KOPT-K1 (cell line): ENCODE measurements around the gene PHF21A.

Experiments
- H3K27ac ChIP-seq: fragments of 200-600 bp; sonication (generic); 2 replicates; pipeline ENCODE4 v1.5.1; 2016; ENCODE audit warnings: antibody characterized with exemption, mild to moderate bottlenecking, low read depth, low read length; ENCODE audit not compliant: poor library complexity, severe bottlenecking
- H3K36me3 ChIP-seq: fragments of 200-600 bp; sonication (generic); 2 replicates; pipeline ENCODE4 v1.5.1; 2017; ENCODE audit warnings: antibody characterized with exemption, mild to moderate bottlenecking, low read length, moderate library complexity; ENCODE audit not compliant: insufficient read depth
- H3K9me3 ChIP-seq: fragments of 200-600 bp; sonication (generic); 2 replicates; pipeline ENCODE4 v1.5.1; 2017; ENCODE audit warnings: antibody characterized with exemption, low read length, mild to moderate bottlenecking; ENCODE audit not compliant: insufficient read depth, poor library complexity, severe bottlenecking

The PHF21A gene

DNA sequence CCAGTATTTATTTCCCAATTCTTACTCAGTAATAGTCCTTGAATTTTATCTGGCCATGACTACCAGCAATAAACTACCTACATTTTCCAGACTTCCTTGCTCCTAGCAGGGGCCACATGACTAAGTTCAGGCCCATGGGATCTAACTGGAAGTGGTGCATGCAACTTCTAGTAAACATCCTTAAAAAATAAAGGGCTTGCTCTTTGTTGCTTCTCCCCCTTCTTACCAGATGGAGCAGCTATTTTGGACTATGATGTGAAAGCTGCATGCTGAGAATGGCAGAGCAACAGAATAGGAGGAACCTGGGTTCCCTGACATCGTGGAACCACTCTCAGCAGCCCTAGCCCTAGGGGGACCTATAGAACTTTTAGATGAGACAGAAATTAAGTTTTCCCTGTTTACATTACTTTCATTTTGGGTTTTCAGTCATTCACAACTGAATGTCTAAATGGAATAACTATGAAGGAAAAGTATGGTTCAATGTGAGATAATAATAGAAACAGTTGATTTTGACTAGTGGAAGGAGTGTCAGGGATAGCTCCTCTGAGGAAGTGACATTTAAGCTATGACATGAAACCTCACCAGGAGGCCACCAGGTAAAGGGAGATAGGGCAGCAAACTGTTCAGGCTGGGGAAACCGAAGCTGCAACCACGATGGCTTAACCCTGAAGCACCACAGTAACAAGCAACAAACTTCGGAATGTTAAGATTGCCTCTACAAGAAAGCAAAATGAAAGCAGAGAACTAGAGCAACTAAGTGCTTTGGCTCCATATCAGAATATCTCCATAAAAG, 48.9 kb downstream of the PHF21A start:
- H3K27ac ChIP-seq, result no peak overlapping the region
- H3K9me3 ChIP-seq, result no peaks in the 10 kb centered on the region
- H3K36me3 ChIP-seq, result peaks cover 9% of the 10 kb centered on the region; the same call in 1 of the 2 replicates

DNA sequence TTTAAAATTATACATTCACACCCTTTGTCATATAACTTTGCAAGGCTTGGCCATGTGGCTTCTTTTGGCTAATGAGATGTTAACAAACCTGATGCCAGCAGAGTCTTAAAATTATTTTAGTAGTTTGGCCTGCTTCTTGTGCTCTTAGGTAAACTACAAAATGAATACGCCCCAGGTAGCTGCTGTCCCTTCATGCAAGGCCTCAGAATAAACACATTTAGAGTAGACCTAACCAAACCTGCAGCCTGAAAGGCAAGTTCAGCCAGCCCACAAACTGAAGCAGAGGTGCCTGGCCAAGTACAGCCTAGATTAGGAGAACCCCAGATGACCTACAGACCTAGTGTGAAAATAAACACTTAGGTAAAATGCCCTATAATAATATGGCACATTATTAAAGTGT, 50.2 kb downstream of the PHF21A start:
- Histone ChIP-seq H3K27ac (no peak overlapping the region), H3K36me3 (peaks cover 3% of the 10 kb centered on the region; the same call in 1 of the 2 replicates), H3K9me3 (no peaks in the 10 kb centered on the region)

DNA sequence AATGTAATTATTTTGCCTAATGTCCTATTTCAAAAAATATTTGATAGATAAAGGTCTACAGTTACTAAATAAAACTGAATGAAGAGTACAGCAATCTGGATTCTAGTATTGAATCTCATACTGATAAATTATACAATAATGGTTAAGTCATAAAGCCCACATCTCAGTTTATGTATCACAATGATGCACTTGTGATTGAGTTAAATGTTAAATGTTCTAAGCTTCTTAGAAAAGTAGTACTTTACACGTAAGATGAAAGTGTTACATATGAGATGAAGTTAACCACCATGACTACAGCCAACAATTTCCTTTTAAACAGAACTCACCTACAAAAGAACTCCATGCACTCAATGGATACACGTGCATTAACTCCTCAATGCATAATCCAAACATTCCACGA, 51.7 kb downstream of the PHF21A start:
- Histone ChIP-seq H3K36me3 (no peaks in the 10 kb centered on the region), H3K27ac (no peak overlapping the region), H3K9me3 (no peaks in the 10 kb centered on the region)

DNA sequence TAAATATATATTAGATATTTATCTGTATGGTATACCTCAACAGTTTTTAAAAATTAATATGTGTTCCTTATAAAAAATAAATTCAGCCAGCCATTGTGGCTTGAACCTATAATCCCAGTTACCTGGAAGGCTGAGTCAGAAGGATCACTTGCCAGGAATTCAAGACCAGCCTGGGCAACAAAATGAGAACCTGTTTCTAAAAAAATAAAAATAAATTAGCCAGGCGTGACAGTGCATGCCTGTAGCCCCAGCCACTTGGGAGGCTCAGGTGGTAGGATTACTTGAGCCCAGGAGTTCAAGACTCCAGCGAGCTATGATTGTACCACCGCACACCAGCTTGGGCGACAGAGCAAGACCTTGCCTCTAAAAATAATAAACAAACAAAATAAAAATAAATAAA, 54.9 kb downstream of the PHF21A start:
- Histone ChIP-seq H3K27ac (no peak overlapping the region), H3K9me3 (no peaks in the 10 kb centered on the region), H3K36me3 (no peaks in the 10 kb centered on the region)

DNA sequence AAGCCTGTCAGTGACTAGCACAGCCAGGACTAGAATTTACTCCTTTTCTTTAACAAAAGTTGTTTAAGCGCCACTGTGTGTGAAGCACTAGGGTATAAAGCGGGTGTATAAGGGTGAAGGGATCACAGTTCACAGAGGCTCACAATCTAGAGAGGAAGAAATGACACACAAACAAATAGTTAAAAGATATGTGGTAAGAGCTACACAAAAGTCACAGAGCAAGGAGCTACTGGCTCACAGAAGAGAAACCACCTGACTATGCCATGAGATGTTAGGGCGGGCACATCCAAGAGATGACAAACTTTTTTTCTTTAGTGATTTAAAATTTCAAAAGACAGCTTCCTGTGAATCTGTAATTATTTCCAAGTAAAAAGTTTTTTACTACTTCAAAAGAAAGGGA, 55.6 kb downstream of the PHF21A start:
- Histone ChIP-seq H3K36me3 (no peaks in the 10 kb centered on the region), H3K9me3 (no peaks in the 10 kb centered on the region), H3K27ac (no peak overlapping the region)

DNA sequence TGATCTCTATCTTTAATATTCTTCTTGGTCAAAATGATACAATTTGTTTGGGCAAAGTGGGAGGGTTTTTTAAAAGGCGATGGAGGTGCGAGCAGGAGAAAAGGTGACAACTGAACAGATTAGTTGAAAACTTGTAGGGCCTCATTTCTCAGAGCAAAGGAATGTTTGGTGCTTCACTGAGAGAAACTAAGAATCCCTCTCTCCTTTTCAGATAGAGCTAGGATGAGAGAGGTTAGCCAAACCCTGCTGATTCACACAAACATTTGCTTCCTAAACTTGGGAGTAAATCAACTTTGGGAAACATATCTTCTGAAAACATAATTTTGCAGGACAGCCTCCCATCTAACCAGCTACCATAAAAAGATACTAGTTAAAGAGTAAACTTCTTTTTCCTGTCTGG, 57.0 kb downstream of the PHF21A start:
- Histone ChIP-seq H3K36me3 (no peaks in the 10 kb centered on the region), H3K9me3 (no peaks in the 10 kb centered on the region), H3K27ac (no peak overlapping the region)

DNA sequence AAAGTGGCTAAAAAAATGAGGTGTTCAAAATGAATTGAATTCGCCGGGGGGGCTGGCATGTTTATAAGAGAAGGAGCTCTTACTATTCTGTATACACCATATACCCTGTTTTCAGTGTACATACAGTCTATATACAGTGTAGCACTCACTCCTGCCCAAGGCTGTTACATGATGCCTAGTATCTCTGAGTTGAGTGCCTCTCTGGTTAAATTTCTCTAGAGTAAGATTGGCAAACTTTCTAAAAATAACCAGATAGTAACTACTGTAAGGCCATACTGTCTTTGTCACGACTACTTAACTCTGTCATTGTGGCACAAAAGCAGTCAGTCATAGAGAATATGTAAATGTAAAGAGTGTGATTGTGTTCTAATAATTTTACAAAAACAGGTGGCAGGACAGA, 58.1 kb downstream of the PHF21A start:
- no peaks in the 10 kb centered on the region for H3K36me3 ChIP-seq
- H3K27ac ChIP-seq, result no peak overlapping the region
- no peaks in the 10 kb centered on the region for H3K9me3 ChIP-seq

DNA sequence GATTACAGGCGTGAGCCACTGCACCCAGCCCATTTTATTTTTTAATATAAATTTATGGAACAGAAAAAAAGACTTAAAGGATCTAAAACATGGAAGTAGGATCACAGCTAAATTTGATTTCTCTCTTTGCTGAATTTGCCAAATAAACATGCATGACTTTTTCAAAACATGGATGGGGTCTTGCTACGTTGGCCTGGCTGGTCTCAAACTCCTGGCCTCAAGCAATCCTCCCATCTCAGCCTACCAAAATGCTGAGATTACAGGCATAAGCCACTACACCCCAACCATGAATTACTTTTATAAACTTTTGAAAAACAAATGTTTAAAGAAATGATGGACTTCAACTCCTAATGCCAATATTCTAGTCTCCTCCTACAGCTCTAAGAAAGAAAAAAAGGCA, 61.2 kb downstream of the PHF21A start:
- no peaks in the 10 kb centered on the region for H3K9me3 ChIP-seq
- no peaks in the 10 kb centered on the region for H3K36me3 ChIP-seq
- H3K27ac ChIP-seq, result no peak overlapping the region

DNA sequence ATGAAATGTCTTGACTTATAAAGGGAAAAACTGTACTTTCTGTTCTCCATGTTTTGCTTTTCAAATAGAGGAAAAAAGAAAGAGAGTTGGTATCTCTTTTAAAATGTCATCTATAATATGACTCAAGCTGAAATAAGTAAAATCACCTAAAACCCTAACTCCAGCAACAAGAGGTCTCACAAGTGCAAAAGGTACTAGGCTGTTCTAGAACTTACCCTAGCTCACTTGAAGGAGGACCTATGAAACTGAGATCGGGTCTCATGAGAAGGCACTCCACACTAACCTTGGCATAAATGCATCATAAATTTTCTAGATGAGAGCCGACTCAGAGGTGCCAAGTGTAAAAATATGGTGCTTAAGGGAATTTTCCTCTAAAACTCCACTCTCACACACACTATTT, 63.8 kb downstream of the PHF21A start:
- H3K36me3 ChIP-seq, result no peaks in the 10 kb centered on the region
- H3K9me3 ChIP-seq, result no peaks in the 10 kb centered on the region
- H3K27ac ChIP-seq, result no peak overlapping the region

DNA sequence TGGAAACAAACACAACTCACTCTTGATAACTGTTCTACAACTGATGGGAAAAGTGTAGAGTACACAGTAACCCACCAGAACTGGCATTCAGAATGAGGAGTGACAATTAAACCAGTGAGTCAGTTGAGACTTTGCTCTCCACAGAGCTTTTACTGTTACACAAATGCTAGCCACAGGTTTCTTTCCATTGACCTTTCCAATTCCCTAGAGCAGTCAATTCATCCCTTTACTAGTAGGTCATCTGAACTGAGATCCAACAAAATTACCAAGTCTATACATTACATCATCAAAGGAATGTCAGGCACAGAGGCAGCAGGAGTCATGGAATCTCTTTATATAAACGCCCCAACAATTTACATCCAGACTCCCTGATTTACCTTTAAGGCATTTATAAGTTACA, 65.9 kb downstream of the PHF21A start:
- Histone ChIP-seq H3K36me3 (no peaks in the 10 kb centered on the region), H3K27ac (no peak overlapping the region), H3K9me3 (no peaks in the 10 kb centered on the region)

DNA sequence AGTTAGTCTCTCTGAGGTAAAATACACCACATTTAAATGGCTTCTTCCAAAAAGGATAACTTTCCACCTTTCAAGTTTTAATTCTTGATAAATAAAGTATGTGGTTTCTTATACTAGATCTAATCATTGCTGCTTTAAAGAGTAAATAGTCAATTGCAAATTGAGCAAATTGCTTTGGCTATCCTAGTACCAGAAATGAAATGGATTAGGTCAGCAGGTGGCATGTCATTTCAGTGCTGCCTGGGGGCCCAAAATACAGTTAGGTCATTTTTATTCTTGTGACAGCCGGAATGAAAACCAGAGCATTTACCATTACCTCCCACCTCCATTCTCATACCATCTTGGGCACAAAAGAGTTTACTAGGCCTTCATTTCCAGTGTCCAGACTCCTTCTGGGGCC, 70.2 kb downstream of the PHF21A start:
- Histone ChIP-seq H3K9me3 (no peaks in the 10 kb centered on the region), H3K36me3 (no peaks in the 10 kb centered on the region), H3K27ac (no peak overlapping the region)

DNA sequence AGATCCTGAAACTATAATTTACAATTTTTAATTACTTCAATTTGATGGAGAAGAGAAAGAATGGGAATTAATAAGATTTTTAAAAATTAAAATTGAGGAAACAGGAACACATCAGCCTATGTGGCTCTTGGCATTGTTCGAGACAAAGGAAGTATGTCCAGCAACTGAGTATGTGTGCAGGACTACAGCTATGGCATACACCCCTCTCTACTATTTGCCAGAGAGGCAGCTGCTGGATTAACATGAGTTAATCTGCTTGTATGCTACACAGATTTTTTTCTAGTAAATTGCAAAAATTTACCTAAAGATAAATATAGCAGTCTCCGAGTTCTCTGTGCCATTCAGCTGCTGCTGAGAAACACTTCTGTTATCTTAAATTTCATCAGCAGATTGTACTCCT, 70.6 kb downstream of the PHF21A start:
- H3K9me3 ChIP-seq, result no peaks in the 10 kb centered on the region
- no peaks in the 10 kb centered on the region for H3K36me3 ChIP-seq
- H3K27ac ChIP-seq, result no peak overlapping the region

DNA sequence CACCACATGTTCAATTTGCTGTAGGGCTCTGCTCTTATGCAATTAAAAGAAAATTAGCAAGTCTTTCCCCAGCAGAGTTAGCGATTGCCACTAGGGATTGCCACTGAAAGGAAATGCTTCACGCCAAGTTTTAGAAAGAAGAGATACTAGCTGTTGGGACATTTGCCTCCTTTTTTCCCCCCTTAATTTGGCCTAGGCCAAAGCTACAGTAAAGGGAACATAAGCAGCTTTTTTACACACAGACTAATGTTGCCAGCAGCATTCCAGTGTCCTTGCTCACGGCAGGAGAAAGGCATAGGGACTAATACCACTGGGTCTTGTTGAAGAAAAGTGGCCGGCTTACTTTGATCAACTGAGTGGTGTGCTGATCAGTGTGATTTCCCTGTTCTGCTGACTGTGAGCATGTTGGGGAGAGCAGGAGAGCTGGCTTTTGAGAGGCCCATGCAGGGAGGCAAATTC, 71.2 kb downstream of the PHF21A start:
- Histone ChIP-seq H3K27ac (no peak overlapping the region), H3K9me3 (no peaks in the 10 kb centered on the region), H3K36me3 (no peaks in the 10 kb centered on the region)

DNA sequence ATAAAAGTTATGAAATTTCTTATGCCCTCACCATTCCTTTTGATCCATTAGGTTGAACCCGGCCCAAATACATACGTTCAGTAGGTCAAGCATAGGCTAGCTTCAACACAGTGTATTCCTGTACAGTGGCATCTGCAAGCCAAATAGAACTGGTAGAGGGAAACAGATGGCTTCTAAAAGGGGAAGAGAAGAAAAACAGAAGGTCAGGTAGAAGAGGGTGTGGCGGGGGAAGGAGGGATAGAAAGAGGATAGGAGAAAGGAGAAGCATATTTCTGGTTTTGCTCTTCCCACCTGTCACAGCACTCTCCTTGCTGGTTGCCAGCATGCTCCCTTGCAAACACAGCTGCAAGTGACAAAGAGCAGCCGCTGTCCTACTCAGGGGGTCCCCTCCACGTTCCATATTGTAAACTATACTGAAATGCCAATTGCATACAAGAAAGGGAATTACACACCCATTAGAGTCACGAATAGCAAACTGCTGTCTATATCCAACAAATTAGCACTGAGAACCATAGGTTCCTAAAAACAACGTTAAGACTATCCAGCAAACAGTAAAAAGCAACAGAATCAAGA, 71.8 kb downstream of the PHF21A start:
- no peak overlapping the region for H3K27ac ChIP-seq
- H3K36me3 ChIP-seq, result no peaks in the 10 kb centered on the region
- no peaks in the 10 kb centered on the region for H3K9me3 ChIP-seq

DNA sequence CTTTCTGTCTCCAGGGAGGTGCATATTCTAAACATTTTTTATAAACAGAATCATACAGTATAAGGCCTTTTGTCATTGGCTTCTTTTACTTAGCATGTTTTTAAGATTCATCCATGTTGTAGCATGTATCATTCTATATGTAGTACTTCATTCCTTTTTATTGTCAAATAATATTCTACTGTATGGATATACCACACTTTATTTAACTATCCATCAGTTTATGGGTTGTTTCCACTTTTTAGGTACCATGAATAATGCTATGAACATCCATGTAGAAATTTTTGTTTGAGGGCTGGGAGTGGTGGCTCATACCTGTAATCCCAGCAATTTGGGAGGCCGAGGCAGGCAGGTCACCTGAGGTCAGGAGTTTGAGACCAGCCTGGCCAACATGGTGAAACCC, 73.1 kb downstream of the PHF21A start:
- Histone ChIP-seq H3K9me3 (no peaks in the 10 kb centered on the region), H3K27ac (no peak overlapping the region), H3K36me3 (no peaks in the 10 kb centered on the region)

DNA sequence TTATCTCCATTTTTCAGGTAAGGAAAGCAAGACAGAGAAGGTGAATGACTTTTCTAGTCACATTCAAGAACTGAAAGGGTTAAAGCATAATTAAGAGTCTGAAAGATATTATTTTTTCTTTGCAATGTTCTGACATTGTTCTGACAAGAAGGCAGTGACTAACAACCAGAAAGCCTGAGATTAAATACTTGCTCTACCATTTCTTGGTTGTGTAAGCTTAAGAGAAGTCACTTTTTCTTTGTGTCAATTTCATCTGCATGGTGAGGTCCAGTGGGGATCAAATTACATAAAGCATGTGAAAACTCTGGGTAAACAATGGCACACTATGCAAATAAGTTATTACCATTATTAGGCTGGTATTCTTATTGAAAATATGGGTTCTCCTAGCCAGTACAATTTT, 73.7 kb downstream of the PHF21A start:
- H3K27ac ChIP-seq, result no peak overlapping the region

More for the DNA sequence above, 73.7 kb downstream of the PHF21A start:
- no peaks in the 10 kb centered on the region for H3K36me3 ChIP-seq
- H3K9me3 ChIP-seq, result no peaks in the 10 kb centered on the region
